H1 (cell line): ENCODE measurements around the gene SMDT1. TPM values are rescaled to one million over a fixed set of nuclear protein-coding genes. Genes with fewer than 3 reads are reported as not detected.
"Not testable (repeated sequence)": the region's sequence is repeated elsewhere in the genome, so short reads cannot be mapped to it uniquely, and the experiment has no call there.

Source experiments
- CTCF ChIA-PET: fragments of 300-600 bp; sonication (Branson Sonifier 250); formaldehyde crosslinking; loops from one replicate; lab custom pipeline; 2021; ENCODE audit not compliant: partially characterized antibody; lab: Charles Lee
- POLR2A ChIA-PET: fragments of 300-600 bp; sonication (Branson Sonifier 250); formaldehyde crosslinking; loops from one replicate; lab custom pipeline; 2021; ENCODE audit warnings: inconsistent platforms; ENCODE audit not compliant: partially characterized antibody; lab: Charles Lee
- DNase-seq, 2 experiments: peaks; one replicate each; pipeline versions ENCODE4 v3.0.0 to v3.0.0-alpha.2; 2010 to 2022; ENCODE audit warnings: low spot score in 2 of 2, low read depth in 1 of 2, mixed read lengths in 1 of 2
- FAIRE-seq: peaks from 2 replicates; lab custom pipeline; 2011; peaks lifted over from hg19 to GRCh38; lab: Jason Lieb, UNC
- H2AFZ ChIP-seq: 2 replicates; pipeline ENCODE4 v1.8.1; 2012; ENCODE audit warnings: low read length, inconsistent platforms
- H2AK5ac ChIP-seq: 2 replicates; pipeline ENCODE4 v1.6.1; 2013; ENCODE audit warnings: low read depth, low read length
- H2BK120ac ChIP-seq: replicated peaks from 2 replicates; pipeline ENCODE3; 2013; ENCODE audit warnings: low read depth, low read length, inconsistent platforms
- H2BK12ac ChIP-seq: 2 replicates; pipeline ENCODE4 v1.6.1; 2013; ENCODE audit warnings: low read depth, low read length
- H2BK15ac ChIP-seq: 2 replicates; pipeline ENCODE4 v1.6.1; 2013; ENCODE audit warnings: low read length
- H2BK20ac ChIP-seq: 2 replicates; pipeline ENCODE4 v1.6.1; 2013; ENCODE audit warnings: low read length
- H2BK5ac ChIP-seq: 2 replicates; pipeline ENCODE4 v1.6.1; 2013; ENCODE audit warnings: low read depth, low read length
- H3K14ac ChIP-seq: 2 replicates; pipeline ENCODE4 v1.6.1; 2013; ENCODE audit warnings: inconsistent platforms; ENCODE audit not compliant: insufficient read length
- H3K18ac ChIP-seq: 2 replicates; pipeline ENCODE4 v1.6.1; 2013; ENCODE audit warnings: low read length; ENCODE audit errors: extremely low read depth
- H3K23ac ChIP-seq: 2 replicates; pipeline ENCODE4 v1.6.1; 2013; ENCODE audit warnings: inconsistent platforms; ENCODE audit not compliant: insufficient read length
- H3K23me2 ChIP-seq: 2 replicates; pipeline ENCODE4 v1.6.1; 2013; ENCODE audit warnings: low read depth, low read length
- H3K27ac ChIP-seq: 2 replicates; pipeline ENCODE4 v1.6.1; 2011; ENCODE audit warnings: low read depth, low read length, inconsistent platforms
- H3K27me3 ChIP-seq, 4 experiments: replicated peaks in 1 of 4; 1 replicate in 1 of 4; 2 replicates in 3 of 4; pipeline versions ENCODE4 v1.6.1 to v1.8.1; 2011 to 2013; ENCODE audit warnings: low read length in 3 of 4, mild to moderate bottlenecking in 3 of 4, inconsistent platforms in 2 of 4, mixed read lengths in 2 of 4, moderate library complexity in 1 of 4; ENCODE audit not compliant: control insufficient read depth in 3 of 4, insufficient read depth in 3 of 4; ENCODE audit errors: extremely low read depth in 1 of 4
- H3K36me3 ChIP-seq, 4 experiments: 2 replicates each; pipeline versions ENCODE4 v1.6.1 to v1.8.1; 2011 to 2013; ENCODE audit warnings: mild to moderate bottlenecking in 4 of 4, low read length in 3 of 4, moderate library complexity in 2 of 4, control low read depth in 1 of 4, inconsistent platforms in 1 of 4; ENCODE audit not compliant: insufficient read depth in 4 of 4, control insufficient read depth in 2 of 4
- H3K4ac ChIP-seq: replicated peaks from 2 replicates; pipeline ENCODE3; 2013; ENCODE audit warnings: low read length, low read depth, mixed read lengths, inconsistent platforms; ENCODE audit not compliant: insufficient read length
- H3K4me1 ChIP-seq, 4 experiments: replicated peaks in 1 of 4; 1 replicate in 1 of 4; 2 replicates in 3 of 4; pipeline versions ENCODE4 v1.6.1 to v1.8.1; 2011 to 2013; ENCODE audit warnings: low read length in 3 of 4, inconsistent platforms in 2 of 4, mixed read lengths in 1 of 4; ENCODE audit not compliant: insufficient read depth in 4 of 4, control insufficient read depth in 3 of 4
- H3K4me2 ChIP-seq, 2 experiments: 2 replicates each; pipeline versions ENCODE4 v1.6.1 to v1.8.1; 2011 to 2013; ENCODE audit warnings: low read depth in 2 of 2, low read length in 2 of 2, control low read depth in 1 of 2, inconsistent platforms in 1 of 2, mild to moderate bottlenecking in 1 of 2; ENCODE audit not compliant: insufficient read depth in 1 of 2
- H3K4me3 ChIP-seq, 4 experiments: fragments of 200-600, 300-600 bp in 1 of 4; sonication (generic), shearing (Covaris generic), sonication (Bioruptor Twin) in 1 of 4; 2 replicates each; pipeline versions ENCODE4 v1.5.1 to v1.8.1; 2011 to 2016; ENCODE audit warnings: low read length in 4 of 4, low read depth in 3 of 4, control low read depth in 2 of 4, inconsistent platforms in 2 of 4, mild to moderate bottlenecking in 2 of 4, mixed read lengths in 1 of 4, moderate library complexity in 1 of 4; ENCODE audit not compliant: insufficient read depth in 2 of 4; ENCODE audit errors: extremely low read depth in 1 of 4
- H3K56ac ChIP-seq: replicated peaks from 2 replicates; pipeline ENCODE3; 2013; ENCODE audit warnings: low read depth, mild to moderate bottlenecking, mixed read lengths, low read length, inconsistent platforms; ENCODE audit not compliant: insufficient read length
- H3K79me1 ChIP-seq: 2 replicates; pipeline ENCODE4 v1.6.1; 2013; ENCODE audit warnings: low read depth, low read length, control low read depth
- H3K79me2 ChIP-seq, 2 experiments: 2 replicates each; pipeline versions ENCODE4 v1.6.1 to v1.8.1; 2012 to 2013; ENCODE audit warnings: low read length in 2 of 2, mild to moderate bottlenecking in 2 of 2, inconsistent platforms in 1 of 2; ENCODE audit not compliant: insufficient read depth in 2 of 2, control insufficient read depth in 1 of 2
- H3K9ac ChIP-seq, 4 experiments: replicated peaks in 1 of 4; 1 replicate in 1 of 4; 2 replicates in 3 of 4; pipeline versions ENCODE4 v1.6.1 to v1.8.1; 2011 to 2013; ENCODE audit warnings: low read depth in 3 of 4, low read length in 3 of 4, control low read depth in 2 of 4, mild to moderate bottlenecking in 2 of 4, moderate library complexity in 2 of 4, inconsistent platforms in 1 of 4; ENCODE audit errors: extremely low read depth in 1 of 4
- H3K9me3 ChIP-seq, 2 experiments: 2 replicates each; pipeline versions ENCODE4 v1.6.1 to v1.8.1; 2012 to 2013; ENCODE audit warnings: mild to moderate bottlenecking in 2 of 2, moderate library complexity in 2 of 2, control low read depth in 1 of 2, inconsistent platforms in 1 of 2, low read depth in 1 of 2, low read length in 1 of 2, mixed read lengths in 1 of 2; ENCODE audit not compliant: insufficient read depth in 2 of 2
- H4K20me1 ChIP-seq, 2 experiments: replicated peaks in 1 of 2; 2 replicates each; pipeline versions ENCODE3 to v1.8.1; 2011 to 2013; ENCODE audit warnings: inconsistent platforms in 2 of 2, low read length in 2 of 2, mild to moderate bottlenecking in 1 of 2; ENCODE audit not compliant: insufficient read depth in 2 of 2, control insufficient read depth in 1 of 2
- H4K5ac ChIP-seq: 2 replicates; pipeline ENCODE4 v1.6.1; 2013; ENCODE audit warnings: low read length, low read depth, mixed read lengths, inconsistent platforms; ENCODE audit not compliant: insufficient read length
- H4K8ac ChIP-seq: 2 replicates; pipeline ENCODE4 v1.8.0; 2013; ENCODE audit warnings: mild to moderate bottlenecking, moderate library complexity, low read length, inconsistent platforms; ENCODE audit not compliant: insufficient read depth; ENCODE audit errors: extremely low read depth
- H4K91ac ChIP-seq: replicated peaks from 2 replicates; pipeline ENCODE3; 2013; ENCODE audit warnings: low read length, mixed read lengths, inconsistent platforms; ENCODE audit not compliant: insufficient read length
- WGBS, 2 experiments: shearing (Covaris generic) in 1 of 2; methylation state at CpG; one replicate each; pipeline versions ENCODE4 v1.1.6 to v1.1.7; 2013 to 2015; ENCODE audit warnings: low lambda C conversion rate in 2 of 2, mixed read lengths in 2 of 2, inconsistent platforms in 1 of 2, low coverage in 1 of 2, missing lambda C conversion rate in 1 of 2; ENCODE audit not compliant: insufficient replicate concordance in 2 of 2, insufficient coverage in 1 of 2, insufficient read length in 1 of 2; ENCODE audit errors: extremely low coverage in 1 of 2, missing lambda C conversion rate in 1 of 2; 5-methylcytosine and 5-hydroxymethylcytosine counted together
- polyA plus RNA-seq, 7 experiments: library from polyadenylated mRNA; depleted of rRNA in 3 of 7; stranded (reverse) in 5 of 7; unstranded in 2 of 7; fragments of >200 nt in 5 of 7; fragments of 200-250 nt in 2 of 7; gene quantifications; 1 replicate in 5 of 7; 2 replicates in 1 of 7; 4 replicates in 1 of 7; pipeline versions ENCODE4 v1.2.1 to v1.2.3, GENCODE V29; 2011 to 2013; ENCODE audit warnings: missing spikeins in 2 of 7, mixed read lengths in 2 of 7
- total RNA-seq: library from RNA; stranded (reverse); fragmentation: NEBNext Ultra II Directional; extraction: Animal tissue kit (Norgen Biotek cat#: 25700); gene quantifications from 2 replicates; pipeline ENCODE4 v1.2.1, GENCODE V29; 2021

Gene SMDT1
- total and polyA plus RNA-seq, 2 of the 8 experiments (the other 6 are each of a cell fraction or from before 2014, with no cell fraction given) = 34.9 to 35.6 TPM

GRCh38 chr22:42123529-42123928 lies 44.0 kb downstream of the SMDT1 start:
- H3K9ac ChIP-seq, H3K18ac ChIP-seq, H3K23me2 ChIP-seq, H3K27ac ChIP-seq, H2BK12ac ChIP-seq, FAIRE-seq, H4K20me1 ChIP-seq, H3K4me3 ChIP-seq, H2BK5ac ChIP-seq, H3K79me1 ChIP-seq, H3K23ac ChIP-seq, H4K91ac ChIP-seq, H3K4me2 ChIP-seq, H3K14ac ChIP-seq, H3K36me3 ChIP-seq, H3K4ac ChIP-seq, H2BK120ac ChIP-seq, H3K79me2 ChIP-seq, H3K27me3 ChIP-seq, H2AK5ac ChIP-seq, H4K8ac ChIP-seq, H2BK20ac ChIP-seq, H2BK15ac ChIP-seq, DNase-seq, H4K5ac ChIP-seq, H3K56ac ChIP-seq, H3K9me3 ChIP-seq, H2AFZ ChIP-seq, H3K4me1 ChIP-seq: not testable (repeated sequence)
- CTCF ChIA-PET = interaction anchor here (1.3 kb wide), 1 partner anchor 11 kb away, joined by 4 read pairs; no protein-coding TSS in a partner anchor
- POLR2A ChIA-PET = interaction anchor here (1.6 kb wide), 1 partner anchor 177 kb away, joined by 4 read pairs; the partner anchor contains the start of gene CENPM
- no CpG with 5 or more reads among the region's 4 CpGs for WGBS, 2 experiments
